HL-60/S4 (cell line): Measurements from ENCODE around the gene PSMD2.

Experiments used
- in situ Hi-C: fragments of 300-500 bp; cut with MboI; formaldehyde crosslinking; loops from 2 replicates; pipeline ENCODE4 v1.14.3; 2022; ENCODE audit warnings: low sequenced_read_pairs

The PSMD2 gene

DNA sequence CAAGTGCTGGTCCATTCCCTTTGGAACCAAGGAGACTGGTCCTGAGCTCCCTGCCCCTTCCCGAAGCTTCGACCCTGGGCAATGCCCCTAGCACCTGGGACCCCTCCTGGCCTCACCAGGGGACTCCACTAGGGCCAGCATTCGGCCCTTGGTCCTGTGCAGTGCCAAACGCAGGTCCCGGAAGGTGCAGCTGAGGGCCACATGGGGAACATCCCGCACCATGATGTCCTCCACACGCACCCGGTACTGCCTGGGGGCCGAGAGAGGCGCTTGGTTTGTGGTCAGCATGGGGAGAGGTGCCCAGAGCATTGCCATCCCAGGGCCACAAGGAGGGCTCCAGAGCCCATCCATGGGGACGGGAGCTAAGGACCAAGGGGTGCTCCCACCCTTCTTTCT is 54.5 kb downstream of the PSMD2 start:
- in situ Hi-C loops = loop anchor here (25.0 kb wide), 1 partner anchor 434 kb away; no protein-coding TSS in a partner anchor

DNA sequence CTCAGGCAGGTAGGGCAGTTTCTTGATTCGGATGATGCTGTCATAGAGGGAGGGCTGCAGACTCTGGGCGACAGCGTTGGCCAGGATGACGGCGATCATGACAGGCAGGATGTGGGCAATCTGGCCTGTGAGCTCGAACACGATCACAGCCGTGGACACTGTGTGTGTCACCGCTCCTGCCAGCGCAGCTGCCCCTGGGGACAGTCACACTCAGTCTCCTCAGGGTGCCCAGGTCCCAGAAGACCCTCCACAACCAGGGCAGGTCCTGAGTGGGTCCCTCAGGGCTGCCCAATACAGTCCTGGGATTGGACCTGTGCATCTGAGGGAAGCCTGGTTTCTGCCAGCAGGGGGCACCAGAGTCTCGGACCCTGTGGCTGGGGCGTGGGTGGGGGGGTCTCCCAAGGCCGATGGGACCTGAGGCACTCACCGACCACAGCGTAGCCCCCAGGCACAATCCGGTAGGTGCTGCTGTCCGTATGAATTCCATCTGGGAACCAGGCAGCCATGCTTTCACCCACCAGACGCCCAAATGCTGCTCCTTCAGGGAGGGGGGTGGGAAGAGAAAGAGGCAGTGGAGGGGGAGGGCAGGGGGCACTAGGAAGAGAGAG is 55.2 kb downstream of the PSMD2 start:
- in situ Hi-C loops = loop anchor here (25.0 kb wide), 1 partner anchor 433 kb away; no protein-coding TSS in a partner anchor

DNA sequence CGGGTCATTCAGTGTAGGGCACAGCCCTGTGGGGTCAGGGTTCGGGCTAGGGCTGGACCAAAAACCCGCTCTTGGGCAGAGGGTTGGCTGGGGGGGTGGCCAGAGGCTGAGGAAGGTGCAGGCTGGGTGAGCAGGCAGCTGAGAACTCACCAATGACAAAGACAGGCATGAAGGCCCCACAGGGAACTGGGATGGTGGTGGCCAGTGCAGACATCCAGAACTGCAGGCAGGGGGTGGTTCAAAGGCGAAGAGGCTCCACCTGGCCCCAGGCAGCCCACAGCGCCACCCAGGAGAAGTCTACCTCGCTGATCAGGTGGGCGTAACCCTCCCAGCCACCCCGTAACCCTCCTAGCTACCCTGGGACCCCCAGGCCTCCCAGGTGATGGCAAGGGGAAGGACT is 55.7 kb downstream of the PSMD2 start:
- in situ Hi-C loops = loop anchor here (25.0 kb wide), 1 partner anchor 433 kb away; no protein-coding TSS in a partner anchor

DNA sequence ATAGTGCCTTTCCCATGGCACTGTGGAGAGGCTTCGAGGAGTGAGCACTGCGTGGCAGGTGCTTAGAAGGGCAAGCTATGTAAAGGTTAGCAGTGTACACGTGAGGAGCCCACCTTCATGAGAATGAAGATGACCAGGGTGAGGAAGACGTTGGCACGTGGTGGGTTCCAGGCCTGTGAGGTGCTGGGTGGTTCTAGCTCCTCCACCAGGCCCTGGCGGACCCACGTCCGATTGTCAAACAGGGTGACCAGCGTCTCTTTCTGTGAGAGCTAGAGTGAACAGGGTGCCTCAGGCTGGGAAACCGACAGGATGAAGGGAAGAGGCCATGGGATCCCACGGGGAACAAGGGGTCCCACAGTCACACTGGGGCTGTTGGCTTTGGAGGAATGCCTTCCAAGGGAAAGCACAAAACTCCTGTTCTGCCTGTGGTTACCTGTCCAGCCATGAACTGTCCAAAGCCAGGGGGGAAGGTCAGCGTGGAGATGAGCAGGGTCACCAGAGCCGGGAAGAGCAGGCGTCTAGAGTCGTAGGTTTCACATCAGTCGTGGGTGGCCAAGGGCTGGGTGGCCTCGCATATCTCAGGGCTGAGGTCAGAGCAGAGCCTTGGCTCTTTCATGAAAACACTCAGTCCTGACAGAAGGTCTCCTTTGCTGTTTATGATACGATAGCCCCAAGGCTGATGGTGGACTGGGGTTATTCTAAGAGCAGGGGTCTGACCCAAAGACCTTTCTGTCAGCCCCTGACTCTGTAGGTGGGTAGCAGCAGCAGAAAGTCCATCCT is 56.4 kb downstream of the PSMD2 start:
- in situ Hi-C loops = loop anchor here (25.0 kb wide), 1 partner anchor 432 kb away; no protein-coding TSS in a partner anchor

DNA sequence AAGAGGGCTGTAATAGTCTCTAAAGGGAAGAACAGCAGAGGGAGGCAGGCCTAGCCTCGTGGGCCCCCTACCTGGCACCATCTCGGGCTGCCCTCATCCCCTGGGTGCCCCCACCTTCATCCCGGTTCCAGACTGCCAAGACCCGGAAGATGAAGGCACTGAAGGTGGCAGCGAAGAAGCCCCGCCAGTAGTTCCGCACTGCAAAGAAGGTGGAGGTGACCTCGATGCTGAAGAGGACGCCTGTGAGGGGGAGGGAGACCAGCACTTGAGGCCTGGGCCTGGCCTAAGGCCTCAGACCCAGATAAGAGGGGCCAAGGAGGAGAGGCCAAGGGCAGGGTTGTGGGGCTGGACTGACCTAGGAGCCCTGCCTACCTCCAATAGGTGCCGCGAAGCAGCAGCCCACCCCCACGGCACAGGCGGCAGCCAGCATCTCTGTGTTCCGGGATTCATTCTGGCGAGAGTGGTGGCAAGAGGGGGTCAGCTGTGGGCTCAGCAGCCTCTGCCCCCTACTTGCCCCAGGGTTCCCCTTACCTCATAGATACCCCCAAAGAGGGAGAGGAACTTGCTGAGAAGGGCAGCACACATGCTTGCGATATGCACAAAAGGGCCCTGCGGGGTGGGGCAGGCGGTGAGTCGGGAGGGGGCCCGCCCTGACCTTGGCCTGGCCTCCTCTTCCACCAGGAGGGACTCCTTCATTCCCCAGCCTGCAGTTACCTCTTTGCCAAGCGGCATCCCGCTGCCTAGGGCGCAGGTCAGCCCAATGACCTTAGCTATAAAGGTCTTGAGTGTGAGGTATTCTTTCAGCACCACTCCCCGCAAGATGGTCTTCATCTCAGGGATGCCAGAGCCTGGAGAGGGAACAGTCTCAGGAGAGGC is 58.4 kb downstream of the PSMD2 start:
- in situ Hi-C loops = loop anchor here (25.0 kb wide), 1 partner anchor 430 kb away; no protein-coding TSS in a partner anchor

DNA sequence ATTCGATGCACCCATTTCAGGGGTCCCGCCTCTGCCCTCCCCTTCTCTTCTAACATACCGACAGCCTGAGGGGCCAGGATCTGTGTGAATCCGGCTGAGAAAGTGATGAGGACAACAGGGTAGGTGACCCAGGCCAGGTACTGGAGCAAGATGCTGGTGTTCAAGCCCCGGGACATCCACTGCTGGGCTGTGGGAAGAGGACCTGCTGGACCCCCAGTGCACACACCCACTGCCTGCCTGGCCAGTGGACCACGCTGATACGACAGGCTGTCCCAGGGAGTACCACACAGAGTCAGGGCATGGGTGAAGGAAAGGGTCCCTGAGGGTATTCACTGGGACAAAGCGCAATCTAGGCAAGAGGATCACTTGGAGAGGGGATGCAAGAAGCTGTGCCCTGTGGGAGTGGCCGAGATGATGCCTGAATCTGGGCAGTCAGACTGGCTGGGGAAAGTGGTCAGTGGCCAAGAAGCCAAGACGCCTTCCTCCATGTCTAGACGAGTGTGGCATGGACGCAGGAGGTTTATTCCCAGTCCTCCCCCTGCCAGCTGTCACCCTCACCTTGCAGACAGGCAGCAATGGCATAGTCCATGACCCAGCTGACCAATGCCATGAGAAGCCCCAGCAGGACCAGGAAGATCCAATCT is 59.2 kb downstream of the PSMD2 start:
- in situ Hi-C loops = loop anchor here (25.0 kb wide), 1 partner anchor 429 kb away; no protein-coding TSS in a partner anchor
